Measurements from ENCODE around the gene MYO3B.

- no peak for TF ChIP-seq CTCF (conservative IDR thresholded peaks at IDR 0.05; ENCODE audit: low read depth, low read length)
- no peak for TF ChIP-seq EZH2 (IDR thresholded peaks at IDR 0.05; ENCODE audit: borderline replicate concordance, low read depth, low read length, poor library complexity, severe bottlenecking)
Measured at GRCh38 chr2:170587922-170588321, 410.0 kb downstream of the MYO3B start.
